Skeletal muscle satellite cell (primary cell): Measurements from ENCODE around the gene VMP1.
"Not testable (repeated sequence)": the region's sequence is repeated elsewhere in the genome, so short reads cannot be mapped to it uniquely, and the experiment has no call there.

Experiments
- H3K27me3 ChIP-seq: 2 replicates; pipeline ENCODE4 v1.7.0; 2013; ENCODE audit warnings: low read length; ENCODE audit not compliant: control insufficient read depth, insufficient read depth
- H3K36me3 ChIP-seq: 2 replicates; pipeline ENCODE4 v1.7.0; 2013; ENCODE audit warnings: mild to moderate bottlenecking, control low read depth, low read length; ENCODE audit not compliant: insufficient read depth
- H3K4me1 ChIP-seq: 2 replicates; pipeline ENCODE4 v1.7.0; 2013; ENCODE audit warnings: low read length; ENCODE audit not compliant: control insufficient read depth, insufficient read depth
- H3K4me2 ChIP-seq: 2 replicates; pipeline ENCODE4 v1.7.0; 2013; ENCODE audit warnings: mild to moderate bottlenecking, low read length
- H3K4me3 ChIP-seq: 2 replicates; pipeline ENCODE4 v1.7.0; 2013; ENCODE audit warnings: low read length
- H3K9ac ChIP-seq: 2 replicates; pipeline ENCODE4 v1.7.0; 2013; ENCODE audit warnings: mild to moderate bottlenecking, low read depth, low read length, moderate library complexity
- H3K9me3 ChIP-seq: replicated peaks from 2 replicates; pipeline ENCODE4 v1.7.0; 2013; ENCODE audit warnings: mild to moderate bottlenecking, control low read depth, low read length

The VMP1 gene

DNA sequence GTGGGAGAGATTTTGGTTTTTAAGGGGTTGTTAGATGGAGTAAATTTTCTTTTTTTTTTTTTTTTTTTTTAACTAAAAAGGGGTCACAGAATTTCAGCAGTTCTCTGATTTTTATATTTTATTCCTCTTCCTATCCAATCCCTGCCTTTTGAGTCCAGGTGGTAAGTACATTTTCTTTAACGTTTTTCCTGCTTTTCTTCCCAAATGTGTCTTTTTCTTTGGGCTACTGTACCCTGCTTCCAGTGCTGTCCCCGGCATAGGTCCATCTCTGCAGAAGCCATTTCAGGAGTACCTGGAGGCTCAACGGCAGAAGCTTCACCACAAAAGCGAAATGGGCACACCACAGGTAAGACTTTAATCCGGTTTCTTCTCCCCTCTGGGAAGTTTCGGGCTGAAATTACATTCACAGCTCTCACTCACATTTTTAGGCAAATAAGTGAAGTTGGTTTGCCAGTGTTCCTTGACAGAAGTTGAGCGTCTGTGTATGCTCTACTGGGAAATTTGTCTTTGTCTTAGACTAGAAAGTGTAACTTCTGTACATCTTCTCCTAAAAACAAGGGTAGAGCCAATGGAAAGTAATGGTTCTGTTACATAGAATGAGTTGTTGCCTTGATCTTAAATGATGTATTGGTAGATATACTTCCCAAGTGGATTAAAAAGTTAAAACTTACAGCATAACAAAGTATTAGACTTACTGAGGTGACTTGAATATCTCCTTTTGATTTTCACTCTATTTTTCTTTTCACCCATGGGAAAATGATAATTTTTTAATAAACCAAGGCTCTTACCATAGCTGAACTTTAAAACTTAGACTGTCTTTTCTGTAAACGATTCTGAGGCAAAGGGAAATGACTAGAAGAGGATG is 130.8 kb downstream of the VMP1 start:
- Histone ChIP-seq H3K4me2 (peak overlapping the region; percentile 81), H3K4me3 (peak overlapping the region; percentile 79), H3K9me3 (no peaks in the 10 kb centered on the region), H3K27me3 (no peaks in the 10 kb centered on the region), H3K4me1 (peaks cover 17% of the 10 kb centered on the region), H3K9ac (peak overlapping the region; percentile 98), H3K36me3 (peaks cover 35% of the 10 kb centered on the region)

DNA sequence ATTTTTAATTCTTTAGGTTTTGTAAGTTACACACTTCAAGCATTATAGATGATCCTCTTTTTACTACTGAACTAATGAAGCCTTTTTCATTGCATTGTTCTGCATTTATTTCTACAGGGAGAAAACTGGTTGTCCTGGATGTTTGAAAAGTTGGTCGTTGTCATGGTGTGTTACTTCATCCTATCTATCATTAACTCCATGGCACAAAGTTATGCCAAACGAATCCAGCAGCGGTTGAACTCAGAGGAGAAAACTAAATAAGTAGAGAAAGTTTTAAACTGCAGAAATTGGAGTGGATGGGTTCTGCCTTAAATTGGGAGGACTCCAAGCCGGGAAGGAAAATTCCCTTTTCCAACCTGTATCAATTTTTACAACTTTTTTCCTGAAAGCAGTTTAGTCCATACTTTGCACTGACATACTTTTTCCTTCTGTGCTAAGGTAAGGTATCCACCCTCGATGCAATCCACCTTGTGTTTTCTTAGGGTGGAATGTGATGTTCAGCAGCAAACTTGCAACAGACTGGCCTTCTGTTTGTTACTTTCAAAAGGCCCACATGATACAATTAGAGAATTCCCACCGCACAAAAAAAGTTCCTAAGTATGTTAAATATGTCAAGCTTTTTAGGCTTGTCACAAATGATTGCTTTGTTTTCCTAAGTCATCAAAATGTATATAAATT is 132.3 kb downstream of the VMP1 start:
- H3K4me2 ChIP-seq = peak overlapping the region; percentile 81
- no peaks in the 10 kb centered on the region for H3K9me3 ChIP-seq
- H3K4me1 ChIP-seq = peaks cover 21% of the 10 kb centered on the region
- no peaks in the 10 kb centered on the region for H3K27me3 ChIP-seq
- H3K4me3 ChIP-seq = peak overlapping the region; percentile 79
- peaks cover 35% of the 10 kb centered on the region for H3K36me3 ChIP-seq
- H3K9ac ChIP-seq = peak overlapping the region; percentile 98

DNA sequence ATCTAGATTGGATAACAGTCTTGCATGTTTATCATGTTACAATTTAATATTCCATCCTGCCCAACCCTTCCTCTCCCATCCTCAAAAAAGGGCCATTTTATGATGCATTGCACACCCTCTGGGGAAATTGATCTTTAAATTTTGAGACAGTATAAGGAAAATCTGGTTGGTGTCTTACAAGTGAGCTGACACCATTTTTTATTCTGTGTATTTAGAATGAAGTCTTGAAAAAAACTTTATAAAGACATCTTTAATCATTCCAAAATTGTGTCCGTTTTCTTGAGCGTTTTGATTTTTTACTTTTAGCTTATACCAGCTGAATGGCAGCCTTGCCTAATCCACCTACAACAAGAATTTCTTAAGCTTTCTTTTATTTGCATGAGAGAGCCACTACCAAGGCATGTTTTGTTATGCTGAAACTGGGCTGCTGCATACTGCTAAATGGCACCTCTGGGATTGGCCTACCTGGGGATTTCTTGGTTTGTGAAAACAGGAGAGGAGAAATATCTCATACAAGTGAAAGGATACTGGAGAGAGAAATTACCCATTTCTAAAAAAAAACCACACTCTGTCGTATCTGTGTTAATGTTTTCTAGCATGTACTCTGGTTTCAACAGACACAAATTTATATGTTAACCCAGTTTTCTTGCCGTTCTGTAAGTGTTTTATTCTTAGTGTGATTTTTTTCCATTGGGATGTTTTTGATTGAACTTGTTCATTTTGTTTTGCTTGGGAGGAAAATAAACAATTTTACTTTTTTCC is 133.1 kb downstream of the VMP1 start:
- Histone ChIP-seq H3K9ac (peak overlapping the region; percentile 98), H3K27me3 (no peaks in the 10 kb centered on the region), H3K4me1 (peaks cover 27% of the 10 kb centered on the region), H3K9me3 (no peaks in the 10 kb centered on the region), H3K4me3 (peak overlapping the region; percentile 79), H3K4me2 (peak overlapping the region; percentile 81), H3K36me3 (peaks cover 35% of the 10 kb centered on the region)

DNA sequence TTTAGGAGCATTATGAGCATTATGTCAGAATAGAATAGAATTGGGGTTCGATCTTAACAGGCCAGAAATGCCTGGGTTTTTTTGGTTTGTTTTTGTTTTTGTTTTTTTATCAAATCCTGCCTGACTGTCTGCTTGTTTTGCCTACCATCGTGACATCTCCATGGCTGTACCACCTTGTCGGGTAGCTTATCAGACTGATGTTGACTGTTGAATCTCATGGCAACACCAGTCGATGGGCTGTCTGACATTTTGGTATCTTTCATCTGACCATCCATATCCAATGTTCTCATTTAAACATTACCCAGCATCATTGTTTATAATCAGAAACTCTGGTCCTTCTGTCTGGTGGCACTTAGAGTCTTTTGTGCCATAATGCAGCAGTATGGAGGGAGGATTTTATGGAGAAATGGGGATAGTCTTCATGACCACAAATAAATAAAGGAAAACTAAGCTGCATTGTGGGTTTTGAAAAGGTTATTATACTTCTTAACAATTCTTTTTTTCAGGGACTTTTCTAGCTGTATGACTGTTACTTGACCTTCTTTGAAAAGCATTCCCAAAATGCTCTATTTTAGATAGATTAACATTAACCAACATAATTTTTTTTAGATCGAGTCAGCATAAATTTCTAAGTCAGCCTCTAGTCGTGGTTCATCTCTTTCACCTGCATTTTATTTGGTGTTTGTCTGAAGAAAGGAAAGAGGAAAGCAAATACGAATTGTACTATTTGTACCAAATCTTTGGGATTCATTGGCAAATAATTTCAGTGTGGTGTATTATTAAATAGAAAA is 133.8 kb downstream of the VMP1 start:
- H3K9ac ChIP-seq = peak overlapping the region; percentile 98
- H3K36me3 ChIP-seq = peaks cover 35% of the 10 kb centered on the region
- not testable (repeated sequence) for H3K9me3 ChIP-seq, H3K27me3 ChIP-seq
- H3K4me2 ChIP-seq = peak overlapping the region; percentile 81
- peaks cover 33% of the 10 kb centered on the region for H3K4me1 ChIP-seq
- peak overlapping the region; percentile 79 for H3K4me3 ChIP-seq

DNA sequence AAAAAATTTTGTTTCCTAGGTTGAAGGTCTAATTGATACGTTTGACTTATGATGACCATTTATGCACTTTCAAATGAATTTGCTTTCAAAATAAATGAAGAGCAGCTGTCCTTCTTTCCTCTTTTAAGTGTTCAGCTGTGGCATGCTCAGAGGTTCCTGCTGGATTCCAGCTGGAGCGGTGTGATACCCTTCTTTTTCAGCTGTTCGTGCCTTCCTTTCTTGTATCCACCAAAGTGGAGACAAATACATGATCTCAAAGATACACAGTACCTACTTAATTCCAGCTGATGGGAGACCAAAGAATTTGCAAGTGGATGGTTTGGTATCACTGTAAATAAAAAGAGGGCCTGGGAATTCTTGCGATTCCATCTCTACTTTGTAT is 134.4 kb downstream of the VMP1 start:
- H3K27me3 ChIP-seq, H3K9me3 ChIP-seq: not testable (repeated sequence)
- Histone ChIP-seq H3K4me2 (peak overlapping the region; percentile 81), H3K9ac (peak overlapping the region; percentile 98), H3K4me1 (peaks cover 33% of the 10 kb centered on the region), H3K4me3 (peak overlapping the region; percentile 79), H3K36me3 (peaks cover 35% of the 10 kb centered on the region)

DNA sequence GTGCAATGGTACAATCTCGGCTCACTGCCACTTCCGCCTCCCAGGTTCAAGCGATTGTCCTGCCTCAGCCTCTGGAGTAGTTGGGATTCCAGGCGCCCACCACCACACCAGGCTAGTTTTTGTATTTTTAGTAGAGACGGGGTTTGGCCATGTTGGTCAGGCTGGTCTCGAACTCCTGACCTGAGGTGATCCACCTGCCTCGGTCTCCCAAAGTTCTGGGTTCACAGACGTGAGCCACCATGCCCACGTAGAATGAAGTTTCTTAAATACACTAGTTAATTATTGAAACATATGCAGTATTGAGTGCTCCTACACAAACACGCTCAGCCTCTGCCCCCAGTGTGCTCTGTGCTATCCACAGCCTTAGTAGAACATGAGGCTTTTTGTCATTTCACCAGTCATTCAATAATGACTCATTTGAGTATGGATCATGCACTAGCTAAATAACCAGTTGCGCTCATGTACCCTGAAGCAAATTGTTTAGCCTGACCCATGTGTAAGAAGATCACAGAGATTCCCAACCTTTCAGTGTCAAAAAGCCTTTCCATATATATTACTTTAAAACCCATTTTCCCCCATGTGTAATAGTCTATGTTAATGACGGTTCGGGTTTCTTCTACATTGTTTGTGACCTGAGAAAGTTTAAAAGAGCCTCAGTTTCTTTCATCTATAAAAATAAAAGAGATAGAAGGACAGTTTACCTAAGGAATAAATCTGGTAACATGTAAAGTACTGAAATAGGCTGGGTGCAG is 135.6 kb downstream of the VMP1 start:
- no peaks in the 10 kb centered on the region for H3K9me3 ChIP-seq
- H3K4me1 ChIP-seq = peaks cover 29% of the 10 kb centered on the region
- no peak overlapping the region for H3K4me3 ChIP-seq
- peak overlapping the region; percentile 98 for H3K9ac ChIP-seq
- H3K4me2 ChIP-seq = no peak overlapping the region
- peaks cover 34% of the 10 kb centered on the region for H3K36me3 ChIP-seq
- H3K27me3 ChIP-seq = no peaks in the 10 kb centered on the region

DNA sequence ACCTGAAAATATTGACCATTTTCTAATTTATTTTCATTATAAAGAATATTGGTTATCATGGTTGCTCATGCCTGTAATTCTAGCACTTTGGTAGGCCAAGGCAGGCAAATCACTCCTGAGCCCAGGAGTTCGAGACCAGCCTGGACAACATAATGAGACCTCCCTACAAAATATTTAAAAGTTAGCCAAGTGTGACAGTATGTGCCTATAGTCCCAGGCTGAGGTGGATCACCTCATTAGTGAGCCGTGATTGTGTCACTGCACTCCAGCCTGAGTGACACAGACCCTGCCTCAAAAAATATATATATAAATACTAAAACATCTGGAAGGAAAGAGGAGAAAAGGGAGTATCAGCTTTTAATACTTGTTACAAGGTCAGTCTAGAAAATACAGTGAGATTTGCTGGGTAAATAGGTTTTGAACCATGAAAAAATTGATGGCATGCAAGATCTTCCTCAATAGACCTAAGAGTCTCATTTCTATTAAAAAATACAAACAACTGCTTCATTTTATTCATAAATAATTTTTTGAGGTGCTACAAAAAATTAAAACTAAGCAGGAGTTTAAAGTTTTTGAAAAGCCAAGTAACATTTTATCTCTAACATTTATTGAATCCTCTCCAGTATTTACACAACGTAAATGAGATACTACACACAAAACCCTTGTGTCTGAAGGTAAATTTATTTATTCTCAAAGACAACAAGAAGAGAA is 137.6 kb downstream of the VMP1 start:
- H3K9me3 ChIP-seq = no peaks in the 10 kb centered on the region
- H3K27me3 ChIP-seq = no peaks in the 10 kb centered on the region
- H3K4me3 ChIP-seq = no peak overlapping the region
- H3K36me3 ChIP-seq = peaks cover 14% of the 10 kb centered on the region
- H3K4me1 ChIP-seq = peaks cover 32% of the 10 kb centered on the region
- H3K9ac ChIP-seq = peak overlapping the region; percentile 15
- peak overlapping the region; percentile 16 for H3K4me2 ChIP-seq

DNA sequence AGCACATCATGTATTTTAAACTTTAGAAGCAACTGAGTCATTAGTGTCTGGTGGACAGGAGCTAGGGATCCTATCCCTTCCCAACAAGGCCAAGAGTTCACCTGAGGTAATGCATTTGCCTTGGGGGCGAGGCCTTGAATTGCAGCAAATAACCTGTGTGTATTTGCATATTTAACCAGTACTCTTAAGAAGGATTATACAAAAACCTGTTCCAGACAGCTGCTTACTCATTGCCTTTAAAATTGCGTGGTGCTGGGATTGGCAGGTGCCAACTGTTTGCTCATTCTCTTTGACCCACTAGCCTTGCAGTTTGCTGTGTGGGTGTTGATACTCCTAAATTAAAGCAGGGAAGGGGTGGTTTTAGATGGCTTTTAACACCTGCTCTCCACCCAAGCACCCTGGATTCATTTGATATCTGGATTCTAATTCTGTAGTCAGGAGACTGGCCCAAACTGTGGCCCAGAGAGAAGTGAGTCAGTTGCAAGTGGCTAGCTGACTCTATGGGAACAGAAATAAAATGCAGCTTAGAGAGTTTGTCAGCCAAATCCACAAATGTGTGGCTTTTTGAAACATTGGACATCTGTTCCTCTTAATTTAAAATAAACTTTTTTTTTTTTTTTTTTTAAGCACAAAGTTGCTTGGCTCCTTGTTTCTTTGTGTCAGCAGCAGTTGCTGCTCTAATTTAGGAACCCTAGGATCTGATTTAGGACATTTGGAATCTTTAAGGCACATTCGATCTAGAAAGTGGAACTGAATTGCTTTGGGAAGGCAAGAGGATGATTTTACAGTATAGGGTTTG is 138.3 kb downstream of the VMP1 start:
- H3K27me3 ChIP-seq = no peaks in the 10 kb centered on the region
- peak overlapping the region; percentile 33 for H3K4me3 ChIP-seq
- H3K4me1 ChIP-seq = peaks cover 32% of the 10 kb centered on the region
- peak overlapping the region; percentile 38 for H3K9ac ChIP-seq
- peaks cover 7% of the 10 kb centered on the region for H3K36me3 ChIP-seq
- H3K4me2 ChIP-seq = peak overlapping the region; percentile 48
- H3K9me3 ChIP-seq = no peaks in the 10 kb centered on the region

DNA sequence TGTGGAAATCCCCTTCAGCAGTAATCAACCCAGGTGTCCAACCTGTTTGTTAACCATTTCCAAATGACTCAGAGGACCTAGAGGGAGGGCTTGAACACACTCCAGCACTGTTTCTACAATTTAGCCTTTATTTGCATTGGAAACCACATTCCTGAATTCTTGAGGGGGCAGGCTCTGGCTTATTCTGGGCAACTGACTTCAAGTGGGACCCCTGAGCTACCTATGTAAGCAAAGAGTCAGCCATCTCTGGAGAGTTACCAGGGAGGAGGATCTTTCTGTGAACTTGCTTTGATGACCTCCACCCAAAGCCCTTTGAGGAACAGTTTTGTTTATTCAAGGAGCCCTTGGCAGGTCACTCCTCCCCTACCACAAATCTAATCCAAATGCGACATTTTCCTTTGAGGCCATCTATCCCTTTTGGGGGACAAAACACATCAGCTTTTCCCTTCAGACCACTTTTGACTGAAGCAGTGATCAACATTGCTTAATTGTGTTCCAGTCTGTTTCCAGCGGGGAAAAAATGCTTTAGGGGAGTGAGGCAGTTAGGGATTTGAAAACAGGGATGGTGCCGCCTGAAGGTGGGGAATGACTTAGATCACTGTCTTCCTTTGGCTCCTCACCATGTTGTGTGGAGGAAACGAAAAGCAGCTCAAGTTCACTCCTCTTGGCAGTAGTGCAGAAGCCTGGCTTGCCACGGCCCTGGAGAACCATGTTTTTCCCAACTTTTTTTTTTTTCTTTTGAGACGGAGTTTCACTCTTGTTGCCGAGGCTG is 139.1 kb downstream of the VMP1 start:
- Histone ChIP-seq H3K9ac (peak overlapping the region; percentile 38), H3K4me3 (peak overlapping the region; percentile 33), H3K4me2 (peak overlapping the region; percentile 48), H3K27me3 (no peaks in the 10 kb centered on the region), H3K4me1 (peaks cover 35% of the 10 kb centered on the region), H3K36me3 (no peaks in the 10 kb centered on the region), H3K9me3 (no peaks in the 10 kb centered on the region)
